NCI-H2107 (cell line): ENCODE data around the gene TTN.

Experiments used
- DNase-seq: peaks from one replicate; lab custom pipeline; 2025; lab: John Stamatoyannopoulos, UW

Gene TTN

GRCh38 chr2:178650554-178650953, 156.7 kb downstream of the TTN start:
- DNase-seq = no peak

- DNase-seq = no peak
Measured at GRCh38 chr2:178644919-178645318, 162.3 kb downstream of the TTN start.

DNA sequence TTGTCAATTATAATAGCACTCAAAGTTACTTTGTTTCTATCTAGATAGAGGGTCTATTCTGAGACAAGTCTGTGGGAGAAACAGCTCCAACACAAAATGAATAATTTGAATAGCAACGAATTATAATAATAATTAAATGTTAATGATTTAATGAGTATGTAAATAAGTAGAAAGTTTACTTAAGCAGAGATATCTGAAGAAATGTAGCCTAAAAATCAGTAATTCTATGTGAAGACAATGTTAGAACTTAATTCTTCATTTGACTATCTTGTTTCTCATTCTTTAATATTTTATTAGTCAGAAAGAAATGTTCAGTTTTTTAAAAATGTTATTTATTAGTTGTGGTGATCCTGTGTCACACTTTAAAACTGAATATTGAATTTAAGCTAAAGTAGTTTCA, 165.7 kb downstream of the TTN start:
- DNase-seq = no peak

DNA sequence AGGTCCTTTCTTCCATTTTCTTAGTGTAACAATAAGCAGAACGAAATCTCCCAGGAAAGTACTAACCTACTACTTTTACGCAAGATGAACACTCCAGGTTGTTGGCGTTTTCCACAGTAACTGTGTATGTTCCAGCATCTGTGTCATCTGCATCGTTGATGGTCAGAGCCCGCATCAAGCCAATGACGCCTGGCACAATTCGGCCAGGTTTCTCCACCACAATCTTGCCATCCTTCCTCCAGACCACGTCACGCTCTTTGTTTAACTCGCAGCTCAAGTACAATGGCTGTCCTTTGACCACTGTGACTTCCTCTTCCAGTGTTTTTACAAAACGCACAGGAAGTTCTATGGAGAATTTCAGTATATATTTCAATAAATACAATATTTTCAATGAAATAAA, 171.3 kb downstream of the TTN start:
- DNase-seq = no peak

- no peak for DNase-seq
Measured at GRCh38 chr2:178632729-178633128, 174.5 kb downstream of the TTN start.

- DNase-seq = no peak
Measured at GRCh38 chr2:178630581-178630980, 176.6 kb downstream of the TTN start.

DNA sequence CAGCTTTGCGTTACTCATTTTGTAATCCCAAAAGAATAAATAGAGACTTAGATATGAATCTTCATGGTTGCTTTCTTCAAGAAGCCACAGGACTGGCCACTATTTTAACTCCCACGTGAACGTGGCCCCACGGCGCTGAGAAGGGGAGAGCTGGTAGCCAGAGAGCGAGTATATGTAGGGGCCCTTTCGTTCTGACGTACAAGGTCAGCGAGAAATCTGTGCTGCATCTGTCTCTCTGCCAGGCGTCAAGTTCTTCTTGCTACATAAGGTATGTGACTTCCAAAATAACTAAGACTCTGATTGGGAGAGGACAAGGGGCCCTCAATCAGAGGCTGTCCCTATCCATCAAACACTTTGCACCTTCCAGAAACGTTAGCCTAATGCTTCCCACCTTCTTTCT, 177.8 kb downstream of the TTN start:
- DNase-seq = no peak

- no peak for DNase-seq
Measured at GRCh38 chr2:178628605-178629004, 178.6 kb downstream of the TTN start.

- no peak for DNase-seq
Measured at GRCh38 chr2:178627401-178627800, 179.8 kb downstream of the TTN start.

DNA sequence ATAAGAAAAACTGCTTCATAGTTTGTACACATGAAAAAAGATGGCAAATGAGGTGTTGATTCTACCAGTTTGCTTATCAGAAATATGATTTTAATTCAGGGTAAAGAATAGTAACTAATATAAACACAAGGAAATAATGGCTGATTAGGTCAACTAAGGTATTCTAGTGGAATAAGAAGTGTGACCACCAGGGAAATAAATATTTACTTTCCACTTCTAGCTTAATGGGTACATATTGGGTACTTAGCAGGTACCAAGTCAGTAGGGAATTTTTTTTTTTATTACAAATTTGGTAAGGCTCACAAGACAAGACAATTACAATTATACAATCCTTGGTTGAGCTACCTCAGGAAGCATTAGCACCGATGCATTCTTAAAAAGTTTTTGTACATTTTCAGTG, 191.3 kb downstream of the TTN start:
- no peak for DNase-seq

GRCh38 chr2:178602901-178603300, 204.3 kb downstream of the TTN start:
- DNase-seq = no peak

GRCh38 chr2:178592655-178593054, 214.6 kb downstream of the TTN start:
- DNase-seq = no peak

DNA sequence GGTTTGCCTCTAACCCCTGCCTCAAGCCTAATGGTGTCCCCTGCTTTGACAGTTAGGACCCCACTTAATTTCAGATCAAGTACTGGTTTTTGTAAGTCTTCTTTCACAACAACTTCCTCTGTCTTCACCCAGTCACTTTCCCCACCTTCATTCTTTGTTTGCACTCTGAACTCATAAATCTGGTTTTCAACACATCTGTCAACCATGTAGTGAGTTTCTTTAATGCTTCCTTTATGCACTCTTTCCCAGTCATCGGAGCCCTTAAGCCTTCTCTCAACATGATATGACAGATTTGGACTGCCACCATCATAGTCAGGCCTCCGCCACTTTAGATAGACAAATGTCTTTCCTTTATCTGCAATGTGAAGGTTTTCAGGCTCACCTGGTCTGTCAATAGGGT, 217.9 kb downstream of the TTN start:
- DNase-seq = no peak

DNA sequence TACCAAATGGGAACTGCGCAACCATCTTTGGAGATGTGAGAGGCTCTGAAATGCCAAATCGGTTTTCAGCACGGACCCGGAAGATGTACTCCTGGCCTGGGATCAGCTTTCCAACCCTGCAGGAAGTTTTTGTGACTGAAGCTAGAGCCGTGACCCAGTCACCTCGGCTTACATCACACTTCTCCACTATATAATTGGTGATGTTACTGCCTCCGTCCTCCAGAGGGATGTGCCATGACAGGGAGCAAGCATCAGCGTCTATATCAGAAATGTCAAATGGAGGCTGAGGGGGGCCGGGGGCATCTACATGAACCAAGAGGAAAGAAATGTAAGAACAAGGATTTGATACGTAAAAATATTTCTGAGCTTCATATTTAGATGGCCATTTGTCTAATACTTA, 222.6 kb downstream of the TTN start:
- no peak for DNase-seq

DNA sequence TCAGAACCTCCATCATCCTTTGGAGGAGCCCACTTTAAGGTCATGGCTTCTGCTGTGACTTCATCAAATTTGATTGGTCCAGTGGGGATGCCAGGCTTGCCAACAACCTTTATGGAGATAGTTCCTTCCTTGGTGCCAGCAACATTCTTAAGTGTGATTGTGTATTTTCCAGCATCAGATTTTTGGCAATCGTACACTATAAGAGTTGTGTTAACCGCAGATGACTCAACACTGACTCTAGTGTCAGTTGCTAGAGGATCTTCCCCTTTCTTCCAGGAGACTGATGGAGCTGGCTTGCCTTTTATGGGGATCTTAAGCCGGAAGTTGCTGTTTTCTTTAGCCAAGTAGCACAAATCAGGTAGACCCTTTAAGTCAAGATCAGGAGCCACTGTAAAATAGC, 228.2 kb downstream of the TTN start:
- DNase-seq = no peak

DNA sequence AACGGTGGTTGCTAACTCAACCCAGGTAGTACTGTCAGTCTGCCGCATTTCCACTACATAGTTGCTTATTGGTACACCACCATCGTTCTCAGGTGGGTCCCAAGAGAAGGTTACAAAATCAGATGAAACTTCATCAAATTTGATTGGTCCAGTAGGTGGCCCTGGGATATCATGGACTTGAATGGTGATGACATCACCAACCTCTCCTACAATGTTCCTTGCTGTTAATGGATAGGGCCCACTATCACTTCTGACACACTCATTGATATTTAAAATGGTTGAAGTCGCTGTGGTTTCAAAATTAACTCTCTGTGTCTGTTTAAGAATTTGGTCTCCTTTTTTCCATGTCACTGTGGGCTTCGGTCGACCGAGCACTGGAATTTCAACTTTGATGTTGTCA, 232.4 kb downstream of the TTN start:
- DNase-seq = no peak

GRCh38 chr2:178568227-178568626, 239.0 kb downstream of the TTN start:
- DNase-seq = no peak

- DNase-seq = no peak
Measured at GRCh38 chr2:178553047-178553446, 254.2 kb downstream of the TTN start.

DNA sequence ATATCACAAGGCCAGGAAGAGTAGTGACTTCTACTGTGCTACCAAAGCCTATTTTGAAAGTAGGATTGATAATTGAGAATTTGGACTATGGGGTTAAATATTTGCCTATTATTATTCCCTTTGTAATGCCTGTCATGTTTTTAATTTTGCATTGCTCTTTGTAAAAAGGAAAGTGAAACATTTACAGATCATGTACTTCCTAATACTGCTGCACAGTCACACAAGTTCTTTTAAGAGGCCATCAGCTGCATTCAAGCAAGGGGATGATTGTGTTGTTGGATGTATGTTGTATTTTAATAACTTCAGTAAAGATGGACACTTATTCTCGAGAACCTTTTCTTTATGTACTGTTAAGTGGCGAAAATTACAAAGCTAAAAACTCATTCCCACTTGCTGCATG, 256.9 kb downstream of the TTN start:
- no peak for DNase-seq

DNA sequence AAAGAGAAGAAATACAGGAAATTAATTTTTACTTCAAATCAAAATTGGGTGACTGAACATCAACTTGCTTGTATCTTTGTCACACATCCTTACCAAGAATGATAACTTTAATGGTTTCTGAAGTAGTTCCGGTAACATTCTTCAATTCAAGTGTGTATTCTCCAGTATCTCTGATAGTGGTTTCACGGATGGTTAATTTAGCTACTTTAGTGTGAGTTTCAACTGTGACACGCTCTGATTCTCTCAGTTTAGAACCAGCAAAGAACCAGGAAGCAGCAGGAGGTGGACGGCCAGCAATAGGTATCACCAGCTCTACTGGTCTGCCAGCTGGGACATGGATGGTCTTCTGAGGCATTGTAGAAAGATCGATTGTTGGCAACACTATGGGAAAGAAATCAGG, 264.7 kb downstream of the TTN start:
- DNase-seq = no peak

GRCh38 chr2:178542161-178542560, 265.1 kb downstream of the TTN start:
- no peak for DNase-seq

GRCh38 chr2:178536037-178536436, 271.2 kb downstream of the TTN start:
- DNase-seq = no peak

- DNase-seq = no peak
Measured at GRCh38 chr2:178531168-178531567, 276.1 kb downstream of the TTN start.

- DNase-seq = no peak
Measured at GRCh38 chr2:178530625-178531142, 276.5 kb downstream of the TTN start.

DNA sequence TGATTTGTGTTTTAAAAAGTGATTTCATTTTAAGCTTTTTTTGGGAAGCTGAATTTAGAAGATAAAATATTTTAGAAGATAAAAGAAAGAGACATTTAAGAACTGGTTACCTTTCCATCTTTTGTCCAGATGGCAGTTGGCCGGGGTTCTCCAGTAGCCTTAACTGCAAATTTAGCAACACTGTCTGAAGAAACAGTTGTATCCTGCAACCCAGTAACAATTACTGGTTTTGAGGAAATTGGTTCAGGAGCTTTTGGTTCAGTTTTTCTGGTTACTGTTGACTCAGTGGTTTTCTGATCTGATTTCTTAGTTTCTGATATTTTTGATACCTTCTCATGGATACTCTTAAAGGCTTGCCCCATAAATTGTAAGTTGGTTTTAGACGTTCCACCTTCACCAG, 277.1 kb downstream of the TTN start:
- no peak for DNase-seq
